CD4-positive, alpha-beta T cell treated with Interleukin-1 beta for 1 hour (primary cell): Measurements from ENCODE around the gene HLX.

Experiments used
- DNase-seq, 2 donors: peaks; one replicate each; pipeline ENCODE4 v3.0.0-alpha.2; 2020 to 2022

Gene HLX

GRCh38 chr1:220901881-220902280, 22.6 kb downstream of the HLX start:
- no peak for DNase-seq

- no peak for DNase-seq
Measured at GRCh38 chr1:220902916-220903315, 23.7 kb downstream of the HLX start.

GRCh38 chr1:220904876-220905275, 25.6 kb downstream of the HLX start:
- DNase-seq = no peak

DNA sequence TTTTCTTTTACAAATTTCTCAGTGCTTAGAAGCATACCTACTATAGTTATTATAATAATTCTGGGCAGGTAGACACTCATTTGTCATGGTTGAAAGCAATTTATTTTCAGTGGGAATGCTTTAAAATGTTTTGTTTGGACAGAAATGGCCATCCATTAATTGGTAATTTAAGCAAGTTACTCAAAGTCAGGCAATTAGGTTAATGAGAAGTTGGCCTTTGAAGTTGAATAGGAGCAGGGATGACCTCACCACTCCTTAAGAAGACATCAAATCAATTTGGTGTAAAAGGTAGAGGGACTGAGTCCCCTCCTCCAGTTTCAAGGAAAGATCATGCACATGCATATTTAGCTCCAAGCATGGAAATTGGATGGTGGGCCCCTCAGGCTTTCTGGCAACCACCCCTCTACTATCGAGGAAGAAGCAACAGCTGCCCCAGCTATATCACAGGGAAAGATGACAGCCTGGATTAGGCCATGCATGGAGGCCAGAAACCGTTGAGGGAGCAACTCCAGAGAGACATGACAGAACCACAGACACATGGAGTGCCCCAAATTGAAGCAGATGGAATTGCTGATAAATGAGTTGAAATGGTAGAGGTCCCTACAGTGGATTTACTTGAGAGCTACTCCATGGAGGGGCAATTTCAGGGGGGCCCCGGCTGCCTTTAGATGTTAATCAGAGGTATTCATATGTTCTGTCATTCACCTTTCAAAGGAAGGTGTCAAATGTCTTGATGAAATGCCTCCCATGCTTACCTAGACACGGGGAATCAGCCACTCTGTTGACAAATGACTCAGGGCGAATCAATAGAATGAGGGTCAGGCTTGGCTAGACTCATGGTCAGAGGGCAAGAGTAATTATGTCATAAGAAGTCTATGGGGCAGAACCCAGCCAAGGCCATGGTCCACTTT, 26.7 kb downstream of the HLX start:
- DNase-seq = no peak

DNA sequence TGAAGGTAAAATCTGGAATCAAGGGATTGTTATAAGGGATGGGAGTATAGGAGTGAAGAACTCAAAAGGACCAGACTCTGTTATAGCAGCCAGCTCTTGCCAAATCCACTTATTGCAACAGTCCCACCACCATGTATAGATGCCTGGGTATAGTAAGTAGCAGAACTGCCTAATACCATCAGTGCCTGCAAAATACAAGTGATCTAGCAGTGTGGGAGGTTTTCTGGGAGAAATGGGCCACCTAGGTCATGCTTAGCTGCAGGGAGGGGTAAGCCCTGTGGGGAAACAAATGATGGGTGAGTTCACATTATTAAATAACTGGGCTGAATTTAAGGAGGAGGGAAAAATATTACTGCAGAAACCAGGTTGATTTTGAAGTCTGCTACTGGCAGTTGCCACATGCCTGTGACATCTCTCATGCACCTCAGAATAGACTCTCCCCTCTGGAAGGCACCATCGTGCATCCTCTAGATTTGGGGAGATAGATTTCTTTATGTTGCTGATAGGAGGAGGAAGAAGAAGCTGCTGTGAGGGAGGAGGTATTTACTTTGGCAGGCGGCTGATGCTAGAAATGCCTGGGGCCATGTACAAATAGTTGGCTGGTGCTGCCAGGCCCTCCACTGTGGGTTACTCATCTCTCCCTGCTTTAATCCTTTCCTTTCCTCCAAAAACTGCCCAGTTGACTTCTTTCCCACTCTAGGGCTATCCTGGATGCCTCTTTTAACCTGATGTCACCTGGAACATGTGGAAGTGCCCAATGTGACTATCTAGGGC, 27.5 kb downstream of the HLX start:
- DNase-seq = no peak

GRCh38 chr1:220908757-220909156, 29.5 kb downstream of the HLX start:
- DNase-seq = no peak

GRCh38 chr1:220910021-220910420, 30.8 kb downstream of the HLX start:
- no peak for DNase-seq

- DNase-seq = no peak
Measured at GRCh38 chr1:220914283-220915116, 35.3 kb downstream of the HLX start.

GRCh38 chr1:220915117-220915440, 35.8 kb downstream of the HLX start:
- no peak for DNase-seq

GRCh38 chr1:220915954-220916353, 36.7 kb downstream of the HLX start:
- DNase-seq = no peak

GRCh38 chr1:220917101-220917500, 37.9 kb downstream of the HLX start:
- no peak for DNase-seq

- DNase-seq = no peak
Measured at GRCh38 chr1:220917535-220918209, 38.4 kb downstream of the HLX start.

DNA sequence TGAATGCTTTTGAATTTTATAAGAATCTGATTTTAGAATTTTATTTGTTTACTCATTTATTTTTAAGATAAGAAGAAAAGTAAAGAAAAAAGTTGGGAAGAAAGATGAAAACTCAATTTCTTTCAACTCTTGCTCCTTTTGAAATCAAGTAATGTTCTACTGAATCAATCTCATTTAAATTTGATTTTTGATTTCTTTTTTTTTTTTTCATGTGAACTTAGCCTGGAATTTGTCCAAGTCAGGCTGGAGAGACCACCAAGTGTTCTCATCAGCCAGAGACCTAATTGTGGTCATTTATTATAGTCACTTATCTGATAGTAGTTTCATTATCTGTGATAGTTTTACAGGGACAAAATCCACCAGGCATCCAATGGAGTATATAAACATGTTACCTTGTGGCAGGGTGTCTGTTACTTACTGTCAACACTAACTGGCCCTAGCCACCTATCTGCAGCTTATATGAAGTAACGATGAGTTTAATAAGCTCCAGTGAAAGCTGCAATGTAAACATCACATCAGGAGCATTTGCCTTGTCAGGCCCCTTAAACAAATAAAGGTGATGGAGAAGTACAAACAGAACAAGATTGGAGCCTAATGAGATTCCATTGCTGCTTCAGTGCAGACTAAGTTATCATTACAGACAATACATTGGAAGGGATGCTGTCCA, 39.2 kb downstream of the HLX start:
- DNase-seq = no peak

DNA sequence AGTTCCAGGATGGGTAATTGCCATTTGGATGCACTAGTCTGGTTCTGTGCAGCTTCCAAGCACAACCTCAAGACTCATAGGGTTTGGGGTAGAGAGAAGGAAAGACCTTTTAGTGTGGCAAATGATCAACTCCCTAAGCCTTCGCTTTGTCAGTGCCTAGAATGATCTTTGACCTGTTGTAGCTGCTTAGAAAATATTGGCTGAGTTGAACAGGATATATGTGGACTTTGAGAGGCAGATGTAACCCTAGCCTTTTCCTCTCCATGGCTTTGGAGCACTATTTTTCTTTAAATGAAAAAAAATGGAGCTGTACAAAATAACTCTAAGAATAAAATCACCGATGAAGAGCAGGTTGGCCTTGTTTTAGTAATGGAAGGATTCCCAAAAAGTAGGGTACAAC, 41.7 kb downstream of the HLX start:
- no peak for DNase-seq

- no peak for DNase-seq
Measured at GRCh38 chr1:220921498-220921897, 42.3 kb downstream of the HLX start.

- DNase-seq = no peak
Measured at GRCh38 chr1:220921971-220922635, 42.9 kb downstream of the HLX start.

- no peak for DNase-seq
Measured at GRCh38 chr1:220922951-220923350, 43.7 kb downstream of the HLX start.

DNA sequence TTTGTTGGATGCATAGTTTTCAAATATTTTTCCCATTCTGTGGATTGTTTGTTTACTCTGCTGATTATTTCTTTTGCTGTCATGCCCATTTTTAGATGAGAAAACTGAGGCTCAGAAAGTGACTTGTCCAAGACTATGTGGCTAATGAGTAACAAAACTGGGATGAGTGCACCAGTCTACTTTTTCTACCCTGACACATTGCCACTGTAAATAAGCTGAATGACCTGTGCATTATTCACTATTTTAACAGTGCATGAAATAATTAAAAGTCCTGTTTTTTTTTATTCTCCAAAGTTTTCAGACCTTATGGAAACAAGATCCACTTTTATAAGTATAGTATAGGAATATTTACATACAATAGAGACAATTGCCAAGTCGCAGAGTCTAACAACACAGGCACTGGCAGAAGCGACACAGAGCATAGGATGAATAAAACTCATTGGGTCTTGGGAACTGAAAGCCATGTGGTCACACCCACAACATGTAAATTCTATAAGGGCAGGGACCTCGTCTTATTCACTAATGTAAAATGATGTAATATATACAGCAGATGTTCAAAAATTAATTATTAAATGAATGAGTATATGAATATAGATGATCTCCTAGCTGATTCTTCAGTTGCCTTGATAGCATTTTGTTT, 45.2 kb downstream of the HLX start:
- DNase-seq = no peak

- DNase-seq = no peak
Measured at GRCh38 chr1:220925707-220926106, 46.5 kb downstream of the HLX start.

DNA sequence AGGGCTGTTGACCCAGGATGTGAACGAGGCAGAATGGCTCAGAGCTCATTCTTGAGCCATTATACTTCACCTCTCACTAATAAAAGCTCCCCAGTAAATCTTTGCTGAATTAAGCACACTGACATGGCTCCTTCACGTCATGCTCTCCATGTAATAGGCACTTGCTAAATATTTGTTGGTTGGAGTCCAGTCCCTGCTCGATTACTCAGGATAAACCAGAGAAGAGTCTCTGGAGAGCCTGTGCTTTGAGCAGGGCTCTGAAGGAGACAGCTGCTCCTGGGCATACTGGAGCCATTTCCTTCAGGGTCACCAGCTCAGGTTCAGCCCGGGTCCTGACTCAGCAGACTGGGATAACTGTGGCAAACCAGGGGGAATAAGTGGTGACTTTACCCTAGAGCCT, 46.9 kb downstream of the HLX start:
- no peak for DNase-seq

GRCh38 chr1:220927442-220927841, 48.2 kb downstream of the HLX start:
- no peak for DNase-seq
